Fibroblast of lung (primary cell): ENCODE measurements around the gene TAS1R2. TPM values are rescaled to one million over a fixed set of nuclear protein-coding genes. Genes with fewer than 3 reads are reported as not detected.
"Not testable (repeated sequence)": the region's sequence is repeated elsewhere in the genome, so short reads cannot be mapped to it uniquely, and the experiment has no call there.

Experiments
- DNase-seq, 2 donors: peaks; one replicate each; pipeline versions ENCODE4 v3.0.0 to v3.0.0-alpha.2; 2010; ENCODE audit warnings: low read depth in 2 of 2
- H2AFZ ChIP-seq: 2 replicates; pipeline ENCODE4 v1.5.1; 2012; ENCODE audit warnings: low read length, control low read depth, inconsistent platforms
- H3K27ac ChIP-seq: 2 replicates; pipeline ENCODE4 v1.5.1; 2011; ENCODE audit warnings: low read length, control low read depth; ENCODE audit not compliant: insufficient read depth
- H3K27me3 ChIP-seq: 2 replicates; pipeline ENCODE4 v1.5.1; 2011; ENCODE audit warnings: mild to moderate bottlenecking, low read length; ENCODE audit not compliant: control insufficient read depth, insufficient read depth
- H3K36me3 ChIP-seq: 2 replicates; pipeline ENCODE4 v1.5.1; 2011; ENCODE audit warnings: low read length; ENCODE audit not compliant: control insufficient read depth, insufficient read depth
- H3K4me1 ChIP-seq: 2 replicates; pipeline ENCODE4 v1.5.1; 2011; ENCODE audit warnings: low read length; ENCODE audit not compliant: control insufficient read depth, insufficient read depth; ENCODE audit errors: extremely low read depth
- H3K4me2 ChIP-seq: 2 replicates; pipeline ENCODE4 v1.5.1; 2011; ENCODE audit warnings: low read length, control low read depth; ENCODE audit not compliant: insufficient read depth; ENCODE audit errors: extremely low read depth
- H3K4me3 ChIP-seq, 4 experiments: fragments of 200-600 bp in 1 of 4; sonication (generic) in 1 of 4; replicated peaks in 1 of 4; 2 replicates each; pipeline ENCODE4 v1.5.1; 2011 to 2016; ENCODE audit warnings: low read length in 4 of 4, low read depth in 3 of 4, mild to moderate bottlenecking in 3 of 4, control low read depth in 2 of 4, inconsistent platforms in 1 of 4, mixed read lengths in 1 of 4; ENCODE audit not compliant: insufficient read depth in 1 of 4; ENCODE audit errors: control extremely low read depth in 1 of 4
- H3K79me2 ChIP-seq: 2 replicates; pipeline ENCODE4 v1.5.1; 2012; ENCODE audit warnings: mild to moderate bottlenecking, low read length, inconsistent platforms; ENCODE audit not compliant: control insufficient read depth, insufficient read depth
- H3K9ac ChIP-seq: 2 replicates; pipeline ENCODE4 v1.5.1; 2011; ENCODE audit warnings: mild to moderate bottlenecking, low read length, control low read depth; ENCODE audit not compliant: insufficient read depth
- H3K9me3 ChIP-seq: 2 replicates; pipeline ENCODE4 v1.5.1; 2012; ENCODE audit warnings: low read depth, low read length; ENCODE audit not compliant: control insufficient read depth, insufficient read depth
- H4K20me1 ChIP-seq: 2 replicates; pipeline ENCODE4 v1.5.1; 2011; ENCODE audit warnings: low read length; ENCODE audit not compliant: control insufficient read depth, insufficient read depth; ENCODE audit errors: extremely low read depth
- CTCF ChIP-seq, 2 donors: IDR thresholded peaks in 1 of 2; conservative IDR thresholded peaks in 1 of 2; 1 replicate in 1 of 2; 2 replicates in 1 of 2; pipeline ENCODE4 v1.5.1; 2011 to 2012; ENCODE audit warnings: low read length in 2 of 2, control low read depth in 1 of 2, inconsistent platforms in 1 of 2, low read depth in 1 of 2, mild to moderate bottlenecking in 1 of 2
- EZH2 ChIP-seq: IDR thresholded peaks from 2 replicates; pipeline ENCODE4 v1.5.1; 2012; ENCODE audit warnings: low read length, control low read depth, mild to moderate bottlenecking; ENCODE audit errors: missing control alignments
- polyA plus RNA-seq, 2 donors: library from polyadenylated mRNA; depleted of rRNA in 1 of 2; stranded (reverse) in 1 of 2; unstranded in 1 of 2; fragments of >200 nt; gene quantifications; 2 replicates each; pipeline ENCODE4 v1.2.1, GENCODE V29; 2011 to 2012; ENCODE audit warnings: missing spikeins in 1 of 2
- total RNA-seq: library from RNA; depleted of rRNA; stranded (reverse); fragments of >200 nt; gene quantifications from 2 replicates; pipeline ENCODE4 v1.2.1, GENCODE V29; 2014

The TAS1R2 gene
- total and polyA plus RNA-seq, 2 donors (not counting 1 experiment from before 2014, with no cell fraction given), result not detected

GRCh38 chr1:18872071-18872611 lies 12.7 kb upstream of the TAS1R2 start:
- TF ChIP-seq EZH2 (no peak), CTCF (conservative IDR thresholded peaks at IDR 0.05 in 1 of 2, IDR thresholded peaks at IDR 0.05 in 1 of 2; ENCODE audit: low read depth in 1 of 2, low read length in 2 of 2) (no peak)
- no peak for DNase-seq
- Histone ChIP-seq H3K4me2 (no peak overlapping the region), H4K20me1 (no peaks in the 10 kb centered on the region), H3K79me2 (no peaks in the 10 kb centered on the region), H3K36me3 (no peaks in the 10 kb centered on the region), H3K4me1 (no peaks in the 10 kb centered on the region), H3K27me3 (no peaks in the 10 kb centered on the region), H3K27ac (no peak overlapping the region), H2AFZ (no peak overlapping the region), H3K9ac (no peak overlapping the region), H3K4me3 (no peak overlapping the region), H3K9me3 (no peaks in the 10 kb centered on the region)

GRCh38 chr1:18871401-18872070 lies 12.1 kb upstream of the TAS1R2 start:
- TF ChIP-seq CTCF (conservative IDR thresholded peaks at IDR 0.05 in 1 of 2, IDR thresholded peaks at IDR 0.05 in 1 of 2; ENCODE audit: low read depth in 1 of 2, low read length in 2 of 2) (no peak), EZH2 (no peak)
- no peaks in the 10 kb centered on the region for H3K9me3 ChIP-seq
- no peaks in the 10 kb centered on the region for H3K79me2 ChIP-seq
- no peaks in the 10 kb centered on the region for H3K36me3 ChIP-seq
- DNase-seq, result no peak
- no peak overlapping the region for H3K27ac ChIP-seq
- no peak overlapping the region for H3K4me2 ChIP-seq
- H3K27me3 ChIP-seq, result no peaks in the 10 kb centered on the region
- H3K9ac ChIP-seq, result no peak overlapping the region
- no peak overlapping the region for H2AFZ ChIP-seq
- no peaks in the 10 kb centered on the region for H3K4me1 ChIP-seq
- H4K20me1 ChIP-seq, result no peaks in the 10 kb centered on the region
- no peak overlapping the region for H3K4me3 ChIP-seq

GRCh38 chr1:18870957-18871356 lies 11.5 kb upstream of the TAS1R2 start:
- H3K4me1 ChIP-seq, result no peaks in the 10 kb centered on the region
- H3K27ac ChIP-seq, result no peak overlapping the region
- no peak for DNase-seq
- H3K4me3 ChIP-seq, result no peak overlapping the region
- no peaks in the 10 kb centered on the region for H4K20me1 ChIP-seq
- no peaks in the 10 kb centered on the region for H3K9me3 ChIP-seq
- H3K9ac ChIP-seq, result no peak overlapping the region
- H2AFZ ChIP-seq, result no peak overlapping the region
- no peaks in the 10 kb centered on the region for H3K79me2 ChIP-seq
- H3K36me3 ChIP-seq, result no peaks in the 10 kb centered on the region
- TF ChIP-seq CTCF (conservative IDR thresholded peaks at IDR 0.05 in 1 of 2, IDR thresholded peaks at IDR 0.05 in 1 of 2; ENCODE audit: low read depth in 1 of 2, low read length in 2 of 2), result no peak
- no peak for TF ChIP-seq EZH2
- H3K27me3 ChIP-seq, result peaks cover 1% of the 10 kb centered on the region
- no peak overlapping the region for H3K4me2 ChIP-seq

GRCh38 chr1:18870595-18870865 lies 11.1 kb upstream of the TAS1R2 start:
- H2AFZ ChIP-seq, H3K4me3 ChIP-seq, H3K4me1 ChIP-seq, DNase-seq, H3K79me2 ChIP-seq, H3K27me3 ChIP-seq, H3K27ac ChIP-seq, H4K20me1 ChIP-seq, H3K36me3 ChIP-seq, H3K4me2 ChIP-seq, H3K9ac ChIP-seq, H3K9me3 ChIP-seq: not testable (repeated sequence)
